Sigmoid colon (tissue), 7 donors: Measurements from ENCODE around the gene PGM1. TPM values are rescaled to one million over a fixed set of nuclear protein-coding genes. Genes with fewer than 3 reads are reported as not detected.
A peak's percentile ranks its signal among the peaks of the same experiment; 100 is the strongest.

Experiments
- DNase-seq: peaks from one replicate; pipeline ENCODE4 v3.0.0-alpha.2; 2019
- H3K27ac ChIP-seq, 4 donors: fragments of 200-600 bp; sonication (generic); one replicate each; pipeline ENCODE4 v1.5.1; 2016 to 2019; ENCODE audit warnings: mild to moderate bottlenecking in 1 of 4
- H3K27me3 ChIP-seq, 3 donors: fragments of 200-600 bp; sonication (generic); one replicate each; pipeline ENCODE4 v1.5.1; 2019; ENCODE audit warnings: mild to moderate bottlenecking in 1 of 3
- H3K36me3 ChIP-seq, 4 donors: fragments of 200-600 bp; sonication (generic); one replicate each; pipeline ENCODE4 v1.5.1; 2016 to 2019
- H3K4me1 ChIP-seq, 4 donors: fragments of 200-600 bp; sonication (generic); one replicate each; pipeline ENCODE4 v1.5.1; 2017 to 2019
- H3K4me3 ChIP-seq, 4 donors: fragments of 200-600 bp; sonication (generic); one replicate each; pipeline ENCODE4 v1.5.1; 2017 to 2019; ENCODE audit warnings: mild to moderate bottlenecking in 2 of 4, moderate library complexity in 1 of 4
- H3K9me3 ChIP-seq, 4 donors: fragments of 200-600 bp in 3 of 4; sonication (generic) in 3 of 4; one replicate each; pipeline versions ENCODE4 v1.5.1 to v1.6.1; 2013 to 2019
- CTCF ChIP-seq, 4 experiments: fragments of 450-650 bp in 3 of 4; fragments of 200-600 bp in 1 of 4; IDR thresholded peaks; one replicate each; pipeline ENCODE4 v1.5.1; 2016 to 2019; ENCODE audit warnings: antibody characterized with exemption in 4 of 4, mild to moderate bottlenecking in 3 of 4, moderate library complexity in 2 of 4
- EP300 ChIP-seq, 4 donors: sonication (generic); formaldehyde crosslinking; IDR thresholded peaks; one replicate each; pipeline ENCODE4 v1.6.1; 2017; ENCODE audit warnings: antibody characterized with exemption in 4 of 4
- POLR2A ChIP-seq, 2 donors: fragments of 450-650 bp; IDR thresholded peaks; one replicate each; pipeline ENCODE4 v1.6.1; 2016; ENCODE audit warnings: antibody characterized with exemption in 2 of 2, mild to moderate bottlenecking in 2 of 2, moderate library complexity in 2 of 2
- POLR2AphosphoS5 ChIP-seq, 4 donors: sonication (generic); formaldehyde crosslinking; IDR thresholded peaks; one replicate each; pipeline ENCODE4 v1.6.1; 2017; ENCODE audit warnings: antibody characterized with exemption in 4 of 4
- WGBS, 2 donors: extraction: QIAGEN DNeasy Blood & Tissue Kit; methylation state at CpG; one replicate each; pipeline ENCODE4 v1.1.7; 2013; 5-methylcytosine and 5-hydroxymethylcytosine counted together
- intact Hi-C: fragments of 100-400 bp; cut with DNase I; formaldehyde crosslinking; loops from one replicate; pipeline ENCODE4 v1.15.1; 2023
- polyA plus RNA-seq, 3 donors: library from polyadenylated mRNA; stranded (reverse); fragments of 200-250 nt; gene quantifications; one replicate each; pipeline ENCODE4 v1.2.3, GENCODE V29; 2013
- total RNA-seq, 4 donors: library from RNA; depleted of rRNA; stranded (reverse); fragments of >200 nt; gene quantifications; one replicate each; pipeline ENCODE4 v1.1.0, GENCODE V29; 2016
- donor health status: healthy with polysubstance abuse.
- donor health status: Bipolar disorder and iron deficiency.
- donor health status: healthy.

Gene PGM1
- total and polyA plus RNA-seq, 7 donors, result 36.1 to 59.6 (median 53.5) TPM

- Histone ChIP-seq H3K4me3 (no peak overlapping the region), H3K36me3 (no peaks in the 10 kb centered on the region), H3K27me3 (no peaks in the 10 kb centered on the region), H3K9me3 (peaks cover 0 to 5% (median 0%) of the 10 kb centered on the region in 4 donors), H3K27ac (no peak overlapping the region), H3K4me1 (no peaks in the 10 kb centered on the region)
- TF ChIP-seq POLR2AphosphoS5 (IDR thresholded peaks at IDR 0.05), result no peak
- no peak for TF ChIP-seq EP300 (IDR thresholded peaks at IDR 0.05)
- no peak for TF ChIP-seq POLR2A (IDR thresholded peaks at IDR 0.05)
- TF ChIP-seq CTCF (IDR thresholded peaks at IDR 0.05), result no peak
- 76 to 94% methylated on average over 5 of the region's 5 CpGs for WGBS, 2 donors
- DNase-seq, result no peak
- intact Hi-C loops, result no loop called here
Measured at GRCh38 chr1:63682936-63683335, 89.7 kb downstream of the PGM1 start.

GRCh38 chr1:63683759-63684158 is 90.5 kb downstream of the PGM1 start:
- TF ChIP-seq POLR2A (IDR thresholded peaks at IDR 0.05), result no peak
- TF ChIP-seq EP300 (IDR thresholded peaks at IDR 0.05), result no peak
- TF ChIP-seq POLR2AphosphoS5 (IDR thresholded peaks at IDR 0.05), result no peak
- TF ChIP-seq CTCF (IDR thresholded peaks at IDR 0.05), result no peak
- no peak overlapping the region for H3K27ac ChIP-seq
- peaks cover 0 to 5% (median 0%) of the 10 kb centered on the region in 4 donors for H3K9me3 ChIP-seq
- DNase-seq, result no peak
- intact Hi-C loops, result no loop called here
- no peak overlapping the region for H3K4me3 ChIP-seq
- H3K36me3 ChIP-seq, result no peaks in the 10 kb centered on the region
- 62 to 90% methylated on average over 3 of the region's 3 CpGs for WGBS, 2 donors
- H3K4me1 ChIP-seq, result no peaks in the 10 kb centered on the region
- H3K27me3 ChIP-seq, result no peaks in the 10 kb centered on the region

- Histone ChIP-seq H3K27me3 (no peaks in the 10 kb centered on the region), H3K4me3 (no peak overlapping the region), H3K9me3 (no peaks in the 10 kb centered on the region), H3K36me3 (no peaks in the 10 kb centered on the region), H3K27ac (no peak overlapping the region), H3K4me1 (peaks cover 0 to 2% (median under 1%) of the 10 kb centered on the region in 4 donors)
- DNase-seq, result no peak
- whole genome bisulfite sequencing, 2 donors, result 94 to 100% methylated on average over 1 of the region's 1 CpG
- no peak for TF ChIP-seq EP300 (IDR thresholded peaks at IDR 0.05)
- no peak for TF ChIP-seq POLR2A (IDR thresholded peaks at IDR 0.05)
- no peak for TF ChIP-seq POLR2AphosphoS5 (IDR thresholded peaks at IDR 0.05)
- TF ChIP-seq CTCF (IDR thresholded peaks at IDR 0.05), result no peak
- intact Hi-C loops, result no loop called here
Measured at GRCh38 chr1:63686696-63687095, 93.5 kb downstream of the PGM1 start.

- intact Hi-C loops, result no loop called here
- Histone ChIP-seq H3K9me3 (no peaks in the 10 kb centered on the region), H3K36me3 (no peaks in the 10 kb centered on the region), H3K4me3 (no peak overlapping the region), H3K27me3 (no peaks in the 10 kb centered on the region), H3K27ac (no peak overlapping the region), H3K4me1 (peaks cover 0 to 12% (median 5%) of the 10 kb centered on the region in 4 donors)
- WGBS, 2 donors, result 89 to 90% methylated on average over 6 of the region's 6 CpGs
- TF ChIP-seq POLR2AphosphoS5 (IDR thresholded peaks at IDR 0.05) (no peak), POLR2A (IDR thresholded peaks at IDR 0.05) (no peak), EP300 (IDR thresholded peaks at IDR 0.05) (no peak)
- DNase-seq, result no peak
Measured at GRCh38 chr1:63688302-63688890, 95.2 kb downstream of the PGM1 start.

GRCh38 chr1:63690966-63691700 is 97.9 kb downstream of the PGM1 start:
- Histone ChIP-seq H3K4me1 (peaks cover 0 to 30% (median 20%) of the 10 kb centered on the region in 4 donors), H3K27ac (peak overlapping the region in 3 of 4 donors; percentile 3 to 74 (median 60)), H3K4me3 (no peak overlapping the region), H3K27me3 (no peaks in the 10 kb centered on the region), H3K9me3 (no peaks in the 10 kb centered on the region), H3K36me3 (no peaks in the 10 kb centered on the region)
- intact Hi-C loops, result loop anchor here (5.0 kb wide), 1 partner anchor 74 kb away; no protein-coding TSS in a partner anchor
- DNase-seq, result no peak
- 84 to 92% methylated on average over 6 of the region's 6 CpGs for WGBS, 2 donors
- no peak for TF ChIP-seq POLR2AphosphoS5 (IDR thresholded peaks at IDR 0.05)
- TF ChIP-seq CTCF (IDR thresholded peaks at IDR 0.05), result no peak
- TF ChIP-seq POLR2A (IDR thresholded peaks at IDR 0.05), result no peak
- no peak for TF ChIP-seq EP300 (IDR thresholded peaks at IDR 0.05)
